ENCODE measurements around the gene ZFAND4.

- TF ChIP-seq, protein P1, sequence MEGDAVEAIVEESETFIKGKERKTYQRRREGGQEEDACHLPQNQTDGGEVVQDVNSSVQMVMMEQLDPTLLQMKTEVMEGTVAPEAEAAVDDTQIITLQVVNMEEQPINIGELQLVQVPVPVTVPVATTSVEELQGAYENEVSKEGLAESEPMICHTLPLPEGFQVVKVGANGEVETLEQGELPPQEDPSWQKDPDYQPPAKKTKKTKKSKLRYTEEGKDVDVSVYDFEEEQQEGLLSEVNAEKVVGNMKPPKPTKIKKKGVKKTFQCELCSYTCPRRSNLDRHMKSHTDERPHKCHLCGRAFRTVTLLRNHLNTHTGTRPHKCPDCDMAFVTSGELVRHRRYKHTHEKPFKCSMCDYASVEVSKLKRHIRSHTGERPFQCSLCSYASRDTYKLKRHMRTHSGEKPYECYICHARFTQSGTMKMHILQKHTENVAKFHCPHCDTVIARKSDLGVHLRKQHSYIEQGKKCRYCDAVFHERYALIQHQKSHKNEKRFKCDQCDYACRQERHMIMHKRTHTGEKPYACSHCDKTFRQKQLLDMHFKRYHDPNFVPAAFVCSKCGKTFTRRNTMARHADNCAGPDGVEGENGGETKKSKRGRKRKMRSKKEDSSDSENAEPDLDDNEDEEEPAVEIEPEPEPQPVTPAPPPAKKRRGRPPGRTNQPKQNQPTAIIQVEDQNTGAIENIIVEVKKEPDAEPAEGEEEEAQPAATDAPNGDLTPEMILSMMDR (optimal IDR thresholded peaks at IDR 0.05 in 1 of 3, IDR thresholded peaks at IDR 0.05 in 1 of 3, conservative IDR thresholded peaks at IDR 0.05 in 1 of 3; ENCODE audit: extremely low read depth in 1 of 3, insufficient read depth in 2 of 3, low read length in 3 of 3) = no peak
- TF ChIP-seq EZH2 (IDR thresholded peaks at IDR 0.05; ENCODE audit: low read length) = no peak
These were observed 103.1 kb downstream of the ZFAND4 start for GRCh38 chr10:45569471-45569870.
